K562 (cell line): ENCODE measurements around the gene PRSS21. TPM values are rescaled to one million over a fixed set of nuclear protein-coding genes. Genes with fewer than 3 reads are reported as not detected.

Experiments
- ATAC-seq: fragments of 200-7000 bp; cut with Tn5 transposase; 3 replicates; pipeline ENCODE4 v1.9.1; 2020; ENCODE audit warnings: moderate library complexity
- BruUV-seq: library from RNA; stranded (reverse); fragments of 400-500 nt; replicated peaks from 2 replicates; lab custom pipeline; 2021; lab: Mats Ljungman, UMichigan
- CTCF ChIA-PET: fragments of 300-600 bp; formaldehyde crosslinking; extraction: SDS; loops from one replicate; lab custom pipeline; 2021; ENCODE audit warnings: low intra/inter-chr PET ratio; lab: Yijun Ruan, JAX
- POLR2A ChIA-PET: fragments of 300-600, 350-650 bp; sonication (Branson Sonifier 250); formaldehyde crosslinking; extraction: SDS; loops from one replicate; lab custom pipeline; 2021; ENCODE audit warnings: antibody characterized with exemption, inconsistent platforms; lab: Yijun Ruan, JAX
- DNase-seq, 4 experiments: peaks; one replicate each; pipeline versions ENCODE4 v3.0.0 to v3.0.0-alpha.2; 2011 to 2018; ENCODE audit warnings: low spot score in 3 of 4, mixed read lengths in 3 of 4; ENCODE audit errors: extremely low read depth in 1 of 4
- FAIRE-seq: peaks from 2 replicates; lab custom pipeline; 2011; peaks lifted over from hg19 to GRCh38; lab: Jason Lieb, UNC
- H2AFZ ChIP-seq: 2 replicates; pipeline ENCODE4 v1.6.0; 2011; ENCODE audit warnings: low read depth, low read length, control low read depth, inconsistent platforms
- H3K27ac ChIP-seq: fragments of 200-600 bp; 3 replicates; pipeline ENCODE4 v1.8.0; 2011; ENCODE audit warnings: low read depth, mild to moderate bottlenecking, control low read depth, inconsistent platforms, low read length, moderate library complexity, mixed read lengths; ENCODE audit errors: extremely low read depth
- H3K27me3 ChIP-seq, 2 experiments: fragments of 300-600 bp in 1 of 2; 2 replicates in 1 of 2; 3 replicates in 1 of 2; pipeline versions ENCODE4 v1.6.0 to v1.8.0; 2011; ENCODE audit warnings: inconsistent platforms in 2 of 2, low read length in 2 of 2, mild to moderate bottlenecking in 1 of 2, mixed read lengths in 1 of 2, moderate library complexity in 1 of 2; ENCODE audit not compliant: control insufficient read depth in 2 of 2, insufficient read depth in 2 of 2
- H3K36me3 ChIP-seq: fragments of 300-600 bp; 3 replicates; pipeline ENCODE4 v1.8.0; 2011; ENCODE audit warnings: mild to moderate bottlenecking, low read length, inconsistent platforms; ENCODE audit not compliant: control insufficient read depth, insufficient read depth
- H3K4me1 ChIP-seq, 2 experiments: fragments of 200-600 bp in 1 of 2; replicated peaks in 1 of 2; 2 replicates in 1 of 2; 3 replicates in 1 of 2; pipeline versions ENCODE4 v1.5.1 to v1.8.0; 2011; ENCODE audit warnings: inconsistent platforms in 2 of 2, low read length in 2 of 2, mild to moderate bottlenecking in 1 of 2, mixed read lengths in 1 of 2, moderate library complexity in 1 of 2; ENCODE audit not compliant: control insufficient read depth in 2 of 2, insufficient read depth in 2 of 2
- H3K4me2 ChIP-seq: 2 replicates; pipeline ENCODE4 v1.6.1; 2011; ENCODE audit warnings: low read length, control low read depth, inconsistent platforms, mixed read lengths; ENCODE audit not compliant: insufficient read depth
- H3K4me3 ChIP-seq: fragments of 200-600 bp; sonication (generic), shearing (Covaris generic); 2 replicates; pipeline ENCODE4 v1.5.1; 2016; ENCODE audit warnings: control low read depth, inconsistent platforms
- H3K79me2 ChIP-seq: fragments of 200-600 bp; 3 replicates; pipeline ENCODE4 v1.8.0; 2011; ENCODE audit warnings: low read length, inconsistent platforms; ENCODE audit not compliant: control insufficient read depth, insufficient read depth
- H3K9ac ChIP-seq, 2 experiments: 2 replicates each; pipeline versions ENCODE4 v1.6.0 to v1.6.1; 2011; ENCODE audit warnings: low read depth in 2 of 2, low read length in 2 of 2, control low read depth in 1 of 2, inconsistent platforms in 1 of 2, mild to moderate bottlenecking in 1 of 2, mixed read lengths in 1 of 2; ENCODE audit not compliant: insufficient read depth in 1 of 2
- H3K9me1 ChIP-seq: one replicate; pipeline ENCODE4 v1.6.0; 2011; ENCODE audit warnings: inconsistent platforms, mild to moderate bottlenecking, low read length, moderate library complexity; ENCODE audit not compliant: control insufficient read depth, insufficient read depth
- H3K9me3 ChIP-seq: replicated peaks from 2 replicates; pipeline ENCODE4 v1.5.1; 2011; ENCODE audit warnings: low read depth, low read length, inconsistent platforms; ENCODE audit not compliant: control insufficient read depth, insufficient read depth
- H4K20me1 ChIP-seq: replicated peaks from 2 replicates; pipeline ENCODE4 v1.6.1; 2011; ENCODE audit warnings: low read length, inconsistent platforms, mixed read lengths; ENCODE audit not compliant: control insufficient read depth, insufficient read depth
- MAFK ChIP-seq: IDR thresholded peaks from 2 replicates; pipeline ENCODE4 v1.6.1; 2011; ENCODE audit warnings: low read length, improper control_type of control experiment
- POLR2B ChIP-seq: fragments of 450-650 bp; IDR thresholded peaks from 2 replicates; pipeline ENCODE4 v1.6.1; 2018; ENCODE audit warnings: low read depth; ENCODE audit not compliant: partially characterized antibody
- TAF9B ChIP-seq: fragments of 450-650 bp; IDR thresholded peaks from 2 replicates; pipeline ENCODE4 v1.6.1; 2018; ENCODE audit warnings: mild to moderate bottlenecking; ENCODE audit not compliant: partially characterized antibody
- ZNF143 ChIP-seq: sonication (generic); formaldehyde crosslinking; IDR thresholded peaks from 2 replicates; pipeline ENCODE4 v1.9.0; 2022; ENCODE audit warnings: mild to moderate bottlenecking, missing genetic modification reagents
- WGBS: fragments of 100-300 bp; shearing (Covaris generic); methylation state at CpG from one replicate; pipeline ENCODE4 v1.1.6; 2016; ENCODE audit warnings: low coverage, mixed read lengths; ENCODE audit not compliant: insufficient coverage; ENCODE audit errors: missing lambda C conversion rate; 5-methylcytosine and 5-hydroxymethylcytosine counted together
- in situ Hi-C: fragments of 300-500 bp; cut with MboI; formaldehyde crosslinking; loops from 4 replicates; pipeline ENCODE4 v1.15.0; 2018; ENCODE audit warnings: inconsistent platforms, mixed read lengths
- intact Hi-C: fragments of 100-400 bp; cut with micrococcal nuclease; formaldehyde crosslinking; loops from 2 replicates; pipeline ENCODE4 v1.14.2; 2022
- polyA plus RNA-seq, 8 experiments: library from polyadenylated mRNA; depleted of rRNA in 4 of 8; stranded (reverse) in 5 of 8; unstranded in 3 of 8; fragments of >200 nt; fragmentation: Nextera tagmentation in 2 of 8; fragmentation: Illumina TruSeq in 1 of 8; extraction: Ambion mirVana in 2 of 8; extraction: Trizol in 1 of 8; gene quantifications; 2 replicates each; pipeline versions ENCODE4 v1.2.1 to v1.2.3, GENCODE V29; 2011 to 2014; ENCODE audit warnings: inconsistent platforms in 1 of 8, missing spikeins in 1 of 8
- total RNA-seq, 7 experiments: library from RNA; depleted of rRNA in 6 of 7; stranded (reverse); fragments of >200 nt in 6 of 7; fragmentation: Illumina TruSeq in 2 of 7; extraction: Trizol in 2 of 7; gene quantifications; 2 replicates each; pipeline versions ENCODE4 v1.2.1 to v1.2.3, GENCODE V29; 2011 to 2021; ENCODE audit warnings: low replicate concordance in 1 of 7

The PRSS21 gene
- total and polyA plus RNA-seq, 9 of the 15 experiments (the other 6 are each of a cell fraction or from before 2014, with no cell fraction given): 12.1 to 121 (median 61.3) TPM

DNA sequence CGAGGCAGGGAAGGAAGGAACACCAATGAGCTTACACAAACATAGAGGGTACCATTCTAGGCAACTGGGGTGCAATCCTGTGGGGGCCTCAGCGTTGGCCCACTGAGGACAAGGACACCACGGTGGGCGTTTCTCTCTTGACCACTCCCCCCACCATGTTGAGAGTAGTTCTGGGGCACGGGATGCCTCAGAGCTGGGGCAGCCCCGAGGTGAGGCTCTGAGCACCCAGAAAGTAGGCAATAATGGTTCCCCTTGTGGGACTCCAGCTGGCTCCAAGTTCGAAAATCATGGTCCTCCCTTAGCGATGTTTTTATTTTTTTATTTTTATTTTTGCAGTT is 5.1 kb downstream of the PRSS21 start:
- WGBS: 56% methylated on average over 7 of the region's 8 CpGs
- no TSS peak for BruUV-seq
- in situ Hi-C loops (no loop called here), intact Hi-C loops (no loop called here)
- FAIRE-seq: no peak
- Histone ChIP-seq H3K79me2 (peaks cover 22% of the 10 kb centered on the region), H3K9me1 (no peaks in the 10 kb centered on the region), H3K4me2 (no peak overlapping the region), H3K9me3 (no peaks in the 10 kb centered on the region), H2AFZ (no peak overlapping the region), H3K9ac (peak overlapping the region in 1 of 2 experiments; percentile 15; a peak in 1 of 4 replicates), H3K4me3 (no peak overlapping the region), H3K27ac (no peak overlapping the region), H4K20me1 (0 out of 2 replicates have a peak, but pooled peaks cover 4% of the 10 kb centered on the region), H3K27me3 (peaks cover 4 to 16% of the 10 kb centered on the region in 2 experiments; a peak in 3 of 5 replicates), H3K36me3 (peaks cover 32% of the 10 kb centered on the region; the same call in 2 of the 3 replicates), H3K4me1 (peaks cover 5 to 46% of the 10 kb centered on the region in 2 experiments; a peak in 4 of 5 replicates)
- no peak for DNase-seq
- ATAC-seq: no peak
- POLR2A ChIA-PET: interaction anchor here (0.6 to 1.0 kb wide), 3 partner anchors 9 to 50 kb away, joined by 3 to 5 read pairs (median 3); partner anchors contain the start of gene PRSS33
- CTCF ChIA-PET: no interaction called here
- TF ChIP-seq POLR2B: peak; percentile 13
- TF ChIP-seq TAF9B: no peak
- TF ChIP-seq, all 486 proteins: peak for 1

DNA sequence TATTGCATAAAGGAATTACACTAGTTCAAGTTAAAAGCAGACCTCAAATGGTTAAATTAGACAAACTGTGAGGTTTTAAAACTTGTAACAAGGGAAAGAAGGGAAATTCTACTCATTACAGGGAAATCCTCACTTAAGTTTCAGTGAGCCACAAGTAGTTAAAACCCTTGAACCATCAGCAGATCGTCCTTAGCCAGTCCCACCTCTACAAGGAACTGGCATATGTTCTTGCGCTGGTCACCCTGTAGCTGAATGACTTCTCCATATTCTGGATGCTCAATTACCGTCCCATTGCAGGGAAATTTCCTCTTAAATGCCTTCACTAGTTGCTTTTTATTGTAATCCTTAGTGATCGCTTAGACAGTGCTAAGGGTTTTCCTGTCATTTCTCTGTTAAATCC is 5.5 kb downstream of the PRSS21 start:
- CTCF ChIA-PET: no interaction called here
- in situ Hi-C loops (no loop called here), intact Hi-C loops (no loop called here)
- FAIRE-seq: peak; percentile 35
- no peak for ATAC-seq
- peaks cover 32% of the 10 kb centered on the region; the same call in 2 of the 3 replicates for H3K36me3 ChIP-seq
- H3K4me2 ChIP-seq: no peak overlapping the region
- H3K9ac ChIP-seq: no peak overlapping the region
- peaks cover 18% of the 10 kb centered on the region for H3K79me2 ChIP-seq
- peaks cover 4 to 20% of the 10 kb centered on the region in 2 experiments; a peak in 3 of 5 replicates for H3K27me3 ChIP-seq
- DNase-seq: no peak
- no peak overlapping the region for H3K4me3 ChIP-seq
- no peak overlapping the region for H2AFZ ChIP-seq
- BruUV-seq: no TSS peak
- 55% methylated on average over 4 of the region's 4 CpGs for WGBS
- POLR2A ChIA-PET: interaction anchor here (0.6 to 1.1 kb wide), 5 partner anchors 9 to 72 kb away, joined by 3 to 6 read pairs (median 4); no protein-coding TSS in a partner anchor
- no peak overlapping the region for H3K27ac ChIP-seq
- H3K9me1 ChIP-seq: no peaks in the 10 kb centered on the region
- no peaks in the 10 kb centered on the region for H3K9me3 ChIP-seq
- H3K4me1 ChIP-seq: peaks cover 5 to 47% of the 10 kb centered on the region in 2 experiments; a peak in 4 of 5 replicates
- no peak for TF ChIP-seq ZNF143 (CRISPR knock-in tag)
- no peak for TF ChIP-seq MAFK
- H4K20me1 ChIP-seq: 0 out of 2 replicates have a peak, but pooled peaks cover 4% of the 10 kb centered on the region
